Activated T-cell treated with anti-CD3 and anti-CD28 coated beads, Interleukin-2, amount 50 U/mL, for 48 hours (primary cell): ENCODE results near the gene GALNT9.
"Not testable (repeated sequence)": the region's sequence is repeated elsewhere in the genome, so short reads cannot be mapped to it uniquely, and the experiment has no call there.

Experiments
- DNase-seq, 2 experiments: peaks; one replicate each; pipeline ENCODE4 v3.0.0-alpha.2; 2020

The GALNT9 gene

GRCh38 chr12:132247718-132248452 lies 81.5 kb downstream of the GALNT9 start:
- no peak for DNase-seq

GRCh38 chr12:132246997-132247717 lies 82.2 kb downstream of the GALNT9 start:
- DNase-seq: no peak

- DNase-seq: no peak
Measured at GRCh38 chr12:132245521-132246101, 83.8 kb downstream of the GALNT9 start.

GRCh38 chr12:132244724-132245295 lies 84.6 kb downstream of the GALNT9 start:
- no peak for DNase-seq

GRCh38 chr12:132243596-132244310 lies 85.6 kb downstream of the GALNT9 start:
- no peak for DNase-seq

GRCh38 chr12:132243171-132243570 lies 86.2 kb downstream of the GALNT9 start:
- not testable (repeated sequence) for DNase-seq

- DNase-seq: not testable (repeated sequence)
Measured at GRCh38 chr12:132240669-132241007, 88.8 kb downstream of the GALNT9 start.

GRCh38 chr12:132239796-132240668 lies 89.4 kb downstream of the GALNT9 start:
- no peak for DNase-seq

- DNase-seq: no peak
Measured at GRCh38 chr12:132239392-132239791, 90.0 kb downstream of the GALNT9 start.

GRCh38 chr12:132238884-132239283 lies 90.5 kb downstream of the GALNT9 start:
- DNase-seq: no peak

GRCh38 chr12:132238488-132238854 lies 90.9 kb downstream of the GALNT9 start:
- peak; percentile 25 to 32 for DNase-seq

DNA sequence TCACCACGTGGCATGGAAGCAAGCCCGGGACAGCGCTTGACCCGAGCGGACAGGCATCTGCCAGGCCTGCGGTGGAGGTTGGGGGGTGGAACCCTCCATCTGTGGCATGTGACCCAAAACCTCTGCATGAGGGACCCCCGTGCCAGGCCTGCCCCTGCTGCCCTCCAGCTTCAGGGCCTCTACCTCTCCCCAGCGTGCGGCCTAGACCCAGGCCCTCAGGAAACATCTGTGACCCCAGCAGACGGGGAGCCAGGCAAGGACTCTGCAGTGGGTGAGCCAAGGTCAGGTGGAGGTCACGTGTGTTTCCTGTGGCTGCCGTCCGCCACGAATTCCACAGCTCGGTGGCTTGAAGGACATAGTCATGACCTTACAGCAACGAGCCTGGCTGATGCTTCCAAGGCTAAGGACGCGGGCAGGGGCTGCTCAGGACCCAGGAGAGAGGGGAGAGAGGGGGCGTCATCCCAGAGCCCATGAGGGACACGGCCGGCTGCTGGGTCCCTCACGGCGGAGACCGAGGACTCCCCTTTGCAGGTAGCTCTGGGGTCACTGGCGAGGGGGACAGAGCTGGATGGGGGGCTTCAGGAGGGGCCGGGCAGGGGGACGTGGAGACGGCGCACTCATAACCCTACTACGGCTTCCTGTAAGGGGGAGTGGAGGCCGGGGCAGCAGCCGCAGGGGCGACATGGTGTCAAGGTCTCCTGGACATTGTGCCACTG lies 91.5 kb downstream of the GALNT9 start:
- no peak for DNase-seq

DNA sequence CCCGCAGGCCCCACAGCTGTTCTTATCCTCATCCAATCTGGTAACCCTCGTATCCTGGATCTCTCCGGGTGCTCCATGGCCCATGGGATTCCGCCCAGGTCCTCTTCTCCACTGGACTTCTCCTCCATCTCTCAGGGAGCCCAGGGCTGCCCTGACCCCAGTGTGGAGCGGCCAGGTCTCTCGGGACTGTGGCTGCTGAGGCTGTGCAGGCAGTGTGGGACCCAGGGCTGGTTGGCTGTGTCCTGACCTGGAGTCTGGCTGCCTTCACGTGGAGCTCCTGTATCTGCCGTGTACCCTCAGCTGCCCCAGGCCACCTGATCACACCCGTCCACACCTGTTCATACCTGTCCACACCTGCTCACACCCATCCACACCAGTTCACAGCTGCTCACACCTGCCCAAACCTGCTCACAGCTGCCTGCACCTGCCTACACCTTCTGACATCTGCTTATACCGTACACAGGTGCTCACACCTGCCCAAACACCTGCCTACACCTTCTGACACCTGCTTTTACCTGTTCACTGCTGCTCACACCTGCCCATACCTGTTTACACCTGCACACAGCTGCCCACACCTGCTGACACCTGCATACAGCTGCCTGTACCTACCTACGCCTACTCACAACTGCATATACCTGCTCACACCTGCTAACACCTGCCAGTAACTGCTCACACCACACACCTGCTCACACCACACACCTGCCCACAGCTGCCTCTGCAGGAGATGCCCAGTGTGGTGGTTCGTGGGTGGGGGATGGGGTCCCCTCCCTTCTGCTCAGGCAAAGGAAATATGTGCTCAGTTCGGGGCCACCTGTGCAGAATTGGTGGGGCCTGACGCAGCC lies 92.2 kb downstream of the GALNT9 start:
- no peak for DNase-seq

DNA sequence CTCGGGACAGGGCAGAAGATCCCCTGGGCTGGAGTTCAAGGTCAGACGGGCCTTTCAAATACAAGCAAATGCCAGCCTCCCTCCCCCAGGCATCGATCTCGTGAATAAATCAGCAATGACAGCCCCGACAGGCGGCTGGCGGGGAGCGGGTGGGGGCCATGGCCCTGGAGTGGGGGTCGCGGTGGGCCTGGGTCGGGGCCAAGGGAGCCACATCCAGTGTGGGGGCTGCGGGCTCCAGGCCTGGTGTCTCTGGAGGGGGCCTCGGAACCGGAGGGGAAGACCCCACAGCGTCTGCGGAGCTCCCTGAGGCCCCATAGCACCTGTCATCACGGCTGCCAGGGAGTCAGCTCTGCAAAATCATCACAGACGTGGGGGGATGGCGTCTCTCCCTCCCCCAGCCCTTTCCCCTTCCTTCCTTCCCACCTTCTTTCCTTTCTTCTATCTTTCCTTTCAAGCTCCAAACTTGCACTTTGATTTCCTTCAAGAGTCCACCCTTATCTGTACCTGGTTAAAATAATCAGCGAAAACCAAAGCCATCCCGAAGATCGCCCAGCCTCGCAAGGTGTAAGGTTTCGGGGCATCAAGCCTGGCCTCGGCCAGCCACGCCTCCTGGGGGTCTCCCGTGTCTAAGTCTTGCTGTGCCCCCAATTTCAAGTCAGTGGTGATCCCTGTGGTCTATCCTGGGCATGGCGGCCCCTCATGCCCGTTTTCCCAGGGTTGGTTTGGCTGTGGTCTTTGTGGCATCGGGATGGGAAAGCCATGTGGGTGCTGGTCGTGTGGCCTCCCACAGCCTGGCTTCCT lies 93.1 kb downstream of the GALNT9 start:
- no peak for DNase-seq

DNA sequence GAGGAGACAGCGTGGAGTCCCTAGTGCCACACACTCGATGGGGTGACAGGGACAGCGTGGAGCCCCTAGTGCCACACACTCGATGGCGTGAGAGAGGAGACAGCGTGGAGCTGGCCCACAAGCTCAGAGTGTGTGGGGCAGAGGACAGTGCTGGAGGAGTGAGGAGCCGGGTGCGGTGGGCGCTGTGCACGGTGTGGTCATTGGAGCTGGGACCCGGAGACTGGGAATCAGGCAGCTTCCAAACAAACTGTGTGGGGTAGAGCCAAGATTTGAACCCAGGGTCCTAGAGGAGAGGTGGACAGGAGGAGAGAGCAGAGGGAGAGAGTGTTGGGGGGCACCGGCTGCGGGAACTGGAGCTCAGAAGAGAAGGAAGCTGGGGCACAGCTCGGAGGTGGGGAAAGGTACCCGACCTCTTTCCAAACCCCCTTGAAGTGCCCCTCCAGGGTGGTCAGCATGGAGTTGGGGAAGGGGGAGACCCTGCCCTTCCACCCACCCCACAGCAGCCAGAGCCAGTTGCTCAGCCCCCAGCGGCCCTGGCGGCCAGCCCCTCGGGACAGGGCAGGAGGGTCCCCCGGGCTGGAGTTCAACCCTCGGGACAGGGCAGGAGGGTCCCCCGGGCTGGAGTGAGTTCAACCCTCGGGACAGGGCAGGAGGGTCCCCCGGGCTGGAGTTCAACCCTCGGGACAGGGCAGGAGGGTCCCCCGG lies 94.1 kb downstream of the GALNT9 start:
- no peak for DNase-seq

- no peak for DNase-seq
Measured at GRCh38 chr12:132230381-132230780, 99.0 kb downstream of the GALNT9 start.

DNA sequence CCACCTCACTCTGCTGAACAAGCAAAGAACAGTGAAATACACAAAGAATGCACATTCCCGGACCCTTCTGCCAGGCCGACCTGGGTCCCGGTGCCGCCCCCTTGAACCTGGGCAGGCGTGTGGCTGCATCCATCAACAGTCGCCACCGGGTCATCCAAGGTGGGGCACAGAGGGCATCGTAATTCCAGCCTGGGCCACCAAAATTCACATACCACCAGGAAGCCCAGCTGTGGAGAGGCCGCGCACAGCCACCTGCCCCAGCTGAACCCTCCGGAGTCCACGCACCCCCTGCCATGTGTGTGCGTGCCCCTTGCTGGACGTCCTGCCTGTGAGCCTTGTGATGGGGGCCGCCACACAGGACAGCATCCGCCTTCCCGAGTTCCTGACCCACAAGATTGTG lies 99.5 kb downstream of the GALNT9 start:
- no peak for DNase-seq

- DNase-seq: no peak
Measured at GRCh38 chr12:132229193-132229760, 100.1 kb downstream of the GALNT9 start.
